BE2C (cell line): Measurements from ENCODE around the gene TMEM236.

Experiments used
- DNase-seq: peaks from one replicate; pipeline ENCODE4 v3.0.0-alpha.2; 2020
- H3K27me3 ChIP-seq: fragments of 250-450 bp; sonication (Bioruptor Pico); 2 replicates; pipeline ENCODE4 v1.5.1; 2020; ENCODE audit warnings: mild to moderate bottlenecking
- H3K36me3 ChIP-seq: fragments of 250-450 bp; sonication (Bioruptor Pico); 2 replicates; pipeline ENCODE4 v1.5.1; 2020; ENCODE audit warnings: mild to moderate bottlenecking
- H3K4me1 ChIP-seq: fragments of 250-450 bp; sonication (Bioruptor Pico); 2 replicates; pipeline ENCODE4 v1.5.1; 2020
- H3K4me3 ChIP-seq: 2 replicates; pipeline ENCODE4 v1.5.1; 2011; ENCODE audit warnings: low read depth, low read length
- H3K9me3 ChIP-seq: fragments of 250-450 bp; sonication (Bioruptor Pico); 2 replicates; pipeline ENCODE4 v1.5.1; 2020
- CTCF ChIP-seq: IDR thresholded peaks from 2 replicates; pipeline ENCODE4 v1.5.1; 2012; ENCODE audit warnings: mild to moderate bottlenecking, low read depth, low read length

TMEM236 gene

DNA sequence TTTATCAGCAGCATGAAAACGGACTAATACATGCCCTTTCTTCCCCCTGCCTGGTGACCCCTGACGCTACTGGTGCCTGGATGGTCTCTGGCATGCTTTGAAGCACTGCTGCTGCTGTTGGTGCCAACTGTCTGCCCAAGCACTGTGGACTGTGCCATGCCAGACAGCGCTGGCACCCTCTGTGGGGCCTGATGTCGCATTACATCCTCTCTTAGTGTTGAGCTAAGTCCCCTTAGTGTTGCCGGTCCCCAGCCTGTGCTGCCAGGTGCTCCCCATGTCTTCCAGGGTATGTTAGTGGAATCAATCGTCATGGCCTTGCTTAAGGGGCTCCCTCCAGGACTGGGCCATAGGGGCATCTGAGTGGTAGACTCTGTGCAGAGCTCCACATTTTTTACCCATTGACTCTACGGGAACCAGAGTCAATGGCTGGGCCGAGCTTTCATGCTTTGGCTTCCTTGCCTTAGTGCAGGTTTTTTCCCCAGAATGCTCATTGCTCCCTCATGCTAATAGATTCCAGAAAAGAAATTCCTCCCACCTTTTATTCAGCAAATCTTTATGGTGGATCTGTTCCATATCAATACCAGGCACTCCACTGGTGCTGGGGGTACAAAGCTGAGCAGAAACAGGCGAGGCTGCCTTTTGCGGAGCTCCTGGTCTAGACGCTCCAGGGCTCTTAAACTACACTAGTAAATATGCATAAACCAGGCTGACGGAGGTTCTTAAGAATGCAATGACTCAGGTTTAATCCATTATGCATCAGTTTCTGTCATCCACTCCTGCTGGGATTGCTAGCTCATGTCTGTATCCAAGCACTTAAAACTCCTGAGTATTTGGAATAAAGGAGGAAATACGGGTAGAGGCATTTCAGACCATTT, 35.3 kb downstream of the TMEM236 start:
- H3K9me3 ChIP-seq = no peaks in the 10 kb centered on the region
- H3K36me3 ChIP-seq = no peaks in the 10 kb centered on the region
- no peaks in the 10 kb centered on the region for H3K27me3 ChIP-seq
- no peak for DNase-seq
- H3K4me1 ChIP-seq = peaks cover 19% of the 10 kb centered on the region
- no peak for TF ChIP-seq CTCF
- no peak overlapping the region for H3K4me3 ChIP-seq

GRCh38 chr10:17788646-17789045, 36.6 kb downstream of the TMEM236 start:
- no peaks in the 10 kb centered on the region for H3K9me3 ChIP-seq
- no peak overlapping the region for H3K4me3 ChIP-seq
- no peak for DNase-seq
- H3K36me3 ChIP-seq = no peaks in the 10 kb centered on the region
- H3K27me3 ChIP-seq = no peaks in the 10 kb centered on the region
- TF ChIP-seq CTCF = no peak
- peaks cover 15% of the 10 kb centered on the region for H3K4me1 ChIP-seq

DNA sequence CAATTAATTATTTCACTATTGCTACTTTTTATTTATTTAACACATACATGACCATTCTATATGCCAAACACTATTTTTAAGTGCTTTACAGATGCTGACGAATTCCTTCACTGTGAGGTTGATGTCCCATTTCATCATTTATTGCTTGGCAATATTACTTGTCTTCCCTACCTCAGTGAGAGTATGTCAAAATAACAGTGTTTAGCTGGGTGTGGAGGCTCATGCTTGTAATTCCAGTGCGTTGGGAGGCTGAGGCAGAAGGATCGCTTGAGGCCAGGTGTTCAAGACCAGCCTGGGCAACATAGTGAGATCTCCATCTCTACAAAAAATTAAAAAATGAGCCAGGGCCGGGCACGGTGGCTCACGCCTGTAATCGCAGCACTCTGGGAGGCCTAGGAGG, 37.4 kb downstream of the TMEM236 start:
- no peak for DNase-seq
- H3K27me3 ChIP-seq = no peaks in the 10 kb centered on the region
- TF ChIP-seq CTCF = no peak
- no peak overlapping the region for H3K4me3 ChIP-seq
- H3K36me3 ChIP-seq = no peaks in the 10 kb centered on the region
- peaks cover 15% of the 10 kb centered on the region for H3K4me1 ChIP-seq
- H3K9me3 ChIP-seq = no peaks in the 10 kb centered on the region; the same call in 1 of the 2 replicates

- H3K36me3 ChIP-seq = no peaks in the 10 kb centered on the region
- H3K9me3 ChIP-seq = no peaks in the 10 kb centered on the region; the same call in 1 of the 2 replicates
- no peak for DNase-seq
- no peaks in the 10 kb centered on the region for H3K27me3 ChIP-seq
- no peak overlapping the region for H3K4me3 ChIP-seq
- no peak for TF ChIP-seq CTCF
- H3K4me1 ChIP-seq = peaks cover 15% of the 10 kb centered on the region
Measured at GRCh38 chr10:17790651-17791050, 38.6 kb downstream of the TMEM236 start.

GRCh38 chr10:17792991-17793390, 41.0 kb downstream of the TMEM236 start:
- no peak for DNase-seq
- no peaks in the 10 kb centered on the region for H3K27me3 ChIP-seq
- no peak overlapping the region for H3K4me3 ChIP-seq
- no peaks in the 10 kb centered on the region; the same call in 1 of the 2 replicates for H3K4me1 ChIP-seq
- H3K36me3 ChIP-seq = no peaks in the 10 kb centered on the region
- H3K9me3 ChIP-seq = no peaks in the 10 kb centered on the region; the same call in 1 of the 2 replicates
- TF ChIP-seq CTCF = no peak
